ENCODE data around the gene NAGLU.

NAGLU gene

DNA sequence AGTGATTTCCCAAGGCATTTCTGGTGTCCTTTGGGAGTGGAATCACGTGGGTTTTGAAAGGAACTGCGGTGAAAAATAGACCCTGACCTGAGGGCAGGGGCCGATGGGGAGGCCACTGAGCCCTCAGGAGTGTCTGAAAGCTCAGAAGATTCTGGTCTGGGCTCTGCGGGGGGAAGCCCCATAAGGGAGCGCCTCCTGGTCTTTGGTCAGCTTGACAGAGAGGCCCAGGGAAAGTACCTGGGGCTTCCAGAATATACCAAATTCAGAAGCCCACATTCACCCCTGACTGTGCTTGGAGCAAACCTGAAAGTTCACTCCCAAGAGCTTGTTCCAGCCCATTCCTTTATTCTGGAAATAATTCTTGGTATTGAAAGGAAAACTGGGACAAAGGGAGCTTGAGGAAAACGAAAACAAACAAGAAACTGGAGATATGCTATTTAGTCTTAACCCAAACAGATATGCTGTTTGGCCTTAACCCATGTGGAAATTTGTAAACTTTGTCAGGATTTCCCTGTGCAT is 23.2 kb upstream of the NAGLU start:
- H3K27me3 ChIP-seq (ENCODE audit: low read depth, low read length) = no peaks in the 10 kb centered on the region
- no peaks in the 10 kb centered on the region for H3K9me3 ChIP-seq (ENCODE audit: control insufficient read depth in 1 of 2, low read length in 2 of 2)
- H3K36me3 ChIP-seq (ENCODE audit: control insufficient read depth in 1 of 2, insufficient read depth in 2 of 2, low read length in 2 of 2) = peaks cover 44 to 45% of the 10 kb centered on the region in 2 donors
- H3K4me1 ChIP-seq (ENCODE audit: control insufficient read depth in 1 of 2, insufficient read depth in 2 of 2, low read length in 2 of 2) = peaks cover 3 to 23% of the 10 kb centered on the region in 2 donors
- H3K27ac ChIP-seq (ENCODE audit: low read length) = peak overlapping the region; percentile 32
- H3K4me3 ChIP-seq (ENCODE audit: low read depth in 1 of 2, low read length in 2 of 2) = no peak overlapping the region

DNA sequence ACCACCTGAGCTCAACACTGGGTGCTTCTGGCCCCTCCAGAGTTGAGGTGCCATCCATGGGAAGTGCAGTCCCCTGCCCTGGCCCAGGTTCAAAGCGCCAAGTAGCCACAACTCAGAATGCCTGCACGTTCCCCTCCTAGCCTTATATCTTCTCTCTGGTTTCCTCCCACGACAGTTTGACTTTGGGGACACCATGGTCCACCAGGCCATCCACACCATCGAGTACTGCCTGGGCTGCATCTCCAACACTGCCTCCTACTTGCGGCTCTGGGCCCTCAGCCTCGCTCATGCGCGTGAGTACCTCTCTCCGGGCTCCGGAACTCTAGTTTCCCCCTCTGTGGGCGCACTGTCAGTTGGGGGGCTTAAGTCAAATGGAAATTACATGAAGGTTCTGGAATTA is 22.4 kb upstream of the NAGLU start:
- Histone ChIP-seq H3K4me1 (ENCODE audit: control insufficient read depth in 1 of 2, insufficient read depth in 2 of 2, low read length in 2 of 2) (peaks cover 12 to 31% of the 10 kb centered on the region in 2 donors), H3K27me3 (ENCODE audit: low read depth, low read length) (no peaks in the 10 kb centered on the region), H3K36me3 (ENCODE audit: control insufficient read depth in 1 of 2, insufficient read depth in 2 of 2, low read length in 2 of 2) (peaks cover 36 to 38% of the 10 kb centered on the region in 2 donors), H3K9me3 (ENCODE audit: control insufficient read depth in 1 of 2, low read length in 2 of 2) (no peaks in the 10 kb centered on the region), H3K4me3 (ENCODE audit: low read depth in 1 of 2, low read length in 2 of 2) (no peak overlapping the region), H3K27ac (ENCODE audit: low read length) (no peak overlapping the region)

GRCh38 chr17:42514279-42514678 is 21.8 kb upstream of the NAGLU start:
- Histone ChIP-seq H3K27me3 (ENCODE audit: low read depth, low read length) (no peaks in the 10 kb centered on the region), H3K4me3 (ENCODE audit: low read depth in 1 of 2, low read length in 2 of 2) (no peak overlapping the region), H3K9me3 (ENCODE audit: control insufficient read depth in 1 of 2, low read length in 2 of 2) (no peaks in the 10 kb centered on the region), H3K36me3 (ENCODE audit: control insufficient read depth in 1 of 2, insufficient read depth in 2 of 2, low read length in 2 of 2) (peaks cover 31 to 34% of the 10 kb centered on the region in 2 donors), H3K4me1 (ENCODE audit: control insufficient read depth in 1 of 2, insufficient read depth in 2 of 2, low read length in 2 of 2) (peaks cover 18 to 36% of the 10 kb centered on the region in 2 donors), H3K27ac (ENCODE audit: low read length) (no peak overlapping the region)

- no peaks in the 10 kb centered on the region for H3K9me3 ChIP-seq (ENCODE audit: control insufficient read depth in 1 of 2, low read length in 2 of 2)
- no peak overlapping the region for H3K27ac ChIP-seq (ENCODE audit: low read length)
- H3K27me3 ChIP-seq (ENCODE audit: low read depth, low read length) = no peaks in the 10 kb centered on the region
- peaks cover 24 to 42% of the 10 kb centered on the region in 2 donors for H3K4me1 ChIP-seq (ENCODE audit: control insufficient read depth in 1 of 2, insufficient read depth in 2 of 2, low read length in 2 of 2)
- H3K36me3 ChIP-seq (ENCODE audit: control insufficient read depth in 1 of 2, insufficient read depth in 2 of 2, low read length in 2 of 2) = peaks cover 25 to 28% of the 10 kb centered on the region in 2 donors
- H3K4me3 ChIP-seq (ENCODE audit: low read depth in 1 of 2, low read length in 2 of 2) = no peak overlapping the region
Observed at GRCh38 chr17:42514867-42515266, 21.2 kb upstream of the NAGLU start.

GRCh38 chr17:42517516-42517915 is 18.5 kb upstream of the NAGLU start:
- peak overlapping the region; percentile 97 for H3K27ac ChIP-seq (ENCODE audit: low read length)
- peaks cover 21 to 25% of the 10 kb centered on the region in 2 donors for H3K36me3 ChIP-seq (ENCODE audit: control insufficient read depth in 1 of 2, insufficient read depth in 2 of 2, low read length in 2 of 2)
- no peaks in the 10 kb centered on the region for H3K9me3 ChIP-seq (ENCODE audit: control insufficient read depth in 1 of 2, low read length in 2 of 2)
- H3K27me3 ChIP-seq (ENCODE audit: low read depth, low read length) = no peaks in the 10 kb centered on the region
- peaks cover 42 to 65% of the 10 kb centered on the region in 2 donors for H3K4me1 ChIP-seq (ENCODE audit: control insufficient read depth in 1 of 2, insufficient read depth in 2 of 2, low read length in 2 of 2)
- peak overlapping the region in 1 of 2 donors; percentile 36 for H3K4me3 ChIP-seq (ENCODE audit: low read depth in 1 of 2, low read length in 2 of 2)

- peak overlapping the region; percentile 97 for H3K27ac ChIP-seq (ENCODE audit: low read length)
- H3K27me3 ChIP-seq (ENCODE audit: low read depth, low read length) = no peaks in the 10 kb centered on the region
- H3K4me1 ChIP-seq (ENCODE audit: control insufficient read depth in 1 of 2, insufficient read depth in 2 of 2, low read length in 2 of 2) = peaks cover 44 to 65% of the 10 kb centered on the region in 2 donors
- peak overlapping the region; percentile 7 to 36 for H3K4me3 ChIP-seq (ENCODE audit: low read depth in 1 of 2, low read length in 2 of 2)
- H3K36me3 ChIP-seq (ENCODE audit: control insufficient read depth in 1 of 2, insufficient read depth in 2 of 2, low read length in 2 of 2) = peaks cover 22 to 25% of the 10 kb centered on the region in 2 donors
- H3K9me3 ChIP-seq (ENCODE audit: control insufficient read depth in 1 of 2, low read length in 2 of 2) = no peaks in the 10 kb centered on the region
Observed at GRCh38 chr17:42518046-42518754, 17.8 kb upstream of the NAGLU start.

GRCh38 chr17:42518755-42519545 is 17.1 kb upstream of the NAGLU start:
- Histone ChIP-seq H3K4me3 (ENCODE audit: low read depth in 1 of 2, low read length in 2 of 2) (peak overlapping the region in 1 of 2 donors; percentile 36), H3K27me3 (ENCODE audit: low read depth, low read length) (no peaks in the 10 kb centered on the region), H3K36me3 (ENCODE audit: control insufficient read depth in 1 of 2, insufficient read depth in 2 of 2, low read length in 2 of 2) (peaks cover 17 to 20% of the 10 kb centered on the region in 2 donors), H3K27ac (ENCODE audit: low read length) (peak overlapping the region; percentile 97), H3K4me1 (ENCODE audit: control insufficient read depth in 1 of 2, insufficient read depth in 2 of 2, low read length in 2 of 2) (peaks cover 44 to 63% of the 10 kb centered on the region in 2 donors), H3K9me3 (ENCODE audit: control insufficient read depth in 1 of 2, low read length in 2 of 2) (no peaks in the 10 kb centered on the region)

GRCh38 chr17:42519546-42520491 is 16.2 kb upstream of the NAGLU start:
- H3K27me3 ChIP-seq (ENCODE audit: low read depth, low read length) = no peaks in the 10 kb centered on the region
- peaks cover 8 to 11% of the 10 kb centered on the region in 2 donors for H3K36me3 ChIP-seq (ENCODE audit: control insufficient read depth in 1 of 2, insufficient read depth in 2 of 2, low read length in 2 of 2)
- H3K27ac ChIP-seq (ENCODE audit: low read length) = peak overlapping the region; percentile 97
- peaks cover 44 to 63% of the 10 kb centered on the region in 2 donors for H3K4me1 ChIP-seq (ENCODE audit: control insufficient read depth in 1 of 2, insufficient read depth in 2 of 2, low read length in 2 of 2)
- no peaks in the 10 kb centered on the region for H3K9me3 ChIP-seq (ENCODE audit: control insufficient read depth in 1 of 2, low read length in 2 of 2)
- H3K4me3 ChIP-seq (ENCODE audit: low read depth in 1 of 2, low read length in 2 of 2) = peak overlapping the region in 1 of 2 donors; percentile 43

GRCh38 chr17:42520540-42520951 is 15.5 kb upstream of the NAGLU start:
- peaks cover 44 to 63% of the 10 kb centered on the region in 2 donors for H3K4me1 ChIP-seq (ENCODE audit: control insufficient read depth in 1 of 2, insufficient read depth in 2 of 2, low read length in 2 of 2)
- H3K4me3 ChIP-seq (ENCODE audit: low read depth in 1 of 2, low read length in 2 of 2) = peak overlapping the region in 1 of 2 donors; percentile 43
- H3K36me3 ChIP-seq (ENCODE audit: control insufficient read depth in 1 of 2, insufficient read depth in 2 of 2, low read length in 2 of 2) = peaks cover 8 to 11% of the 10 kb centered on the region in 2 donors

DNA sequence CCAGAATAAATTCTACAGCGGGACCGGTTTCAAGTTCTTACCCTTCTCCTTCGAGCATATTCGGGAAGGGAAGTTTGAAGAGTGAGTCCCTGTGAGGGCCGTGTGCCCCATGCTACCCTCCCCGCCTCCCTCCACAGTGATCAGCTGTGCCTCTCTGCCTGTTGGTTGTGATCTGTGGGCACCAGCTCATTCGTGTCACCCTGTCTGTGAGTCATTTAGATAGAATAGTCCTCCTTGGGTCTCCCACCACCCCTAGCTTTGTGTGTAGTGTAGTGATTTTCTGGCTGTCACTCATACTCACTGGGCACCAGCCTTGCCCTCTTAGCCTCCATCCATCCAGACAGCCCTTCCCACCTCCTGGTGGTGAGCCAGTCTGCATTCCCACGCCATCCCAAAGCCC is 15.0 kb upstream of the NAGLU start:
- H3K36me3 ChIP-seq (ENCODE audit: control insufficient read depth in 1 of 2, insufficient read depth in 2 of 2, low read length in 2 of 2) = peaks cover 7 to 8% of the 10 kb centered on the region in 2 donors
- peaks cover 44 to 63% of the 10 kb centered on the region in 2 donors for H3K4me1 ChIP-seq (ENCODE audit: control insufficient read depth in 1 of 2, insufficient read depth in 2 of 2, low read length in 2 of 2)
- no peaks in the 10 kb centered on the region for H3K27me3 ChIP-seq (ENCODE audit: low read depth, low read length)
- peak overlapping the region in 1 of 2 donors; percentile 43 for H3K4me3 ChIP-seq (ENCODE audit: low read depth in 1 of 2, low read length in 2 of 2)
- peak overlapping the region; percentile 97 for H3K27ac ChIP-seq (ENCODE audit: low read length)
- no peaks in the 10 kb centered on the region for H3K9me3 ChIP-seq (ENCODE audit: control insufficient read depth in 1 of 2, low read length in 2 of 2)

More at GRCh38 chr17:42520540-42520951, 15.5 kb upstream of the NAGLU start:
- no peaks in the 10 kb centered on the region for H3K27me3 ChIP-seq (ENCODE audit: low read depth, low read length)
- H3K9me3 ChIP-seq (ENCODE audit: control insufficient read depth in 1 of 2, low read length in 2 of 2) = no peaks in the 10 kb centered on the region
- H3K27ac ChIP-seq (ENCODE audit: low read length) = peak overlapping the region; percentile 97

All from muscle layer of duodenum (tissue), 2 donors.